CD14-positive monocyte (primary cell): ENCODE measurements around the gene SLC25A25. TPM values are rescaled to one million over a fixed set of nuclear protein-coding genes. Genes with fewer than 3 reads are reported as not detected.

Experiments
- DNase-seq, 3 donors: peaks; one replicate each; pipeline ENCODE4 v3.0.0-alpha.2; 2011 to 2022
- H2AFZ ChIP-seq: 2 replicates; pipeline ENCODE4 v1.6.0; 2012; ENCODE audit warnings: mild to moderate bottlenecking, low read depth, low read length, inconsistent platforms; ENCODE audit not compliant: insufficient read depth, poor library complexity, severe bottlenecking
- H3K27ac ChIP-seq, 2 donors: 1 replicate in 1 of 2; 2 replicates in 1 of 2; pipeline ENCODE4 v1.5.1; 2012 to 2013; ENCODE audit warnings: low read length in 2 of 2, control low read depth in 1 of 2, inconsistent platforms in 1 of 2, low read depth in 1 of 2, mild to moderate bottlenecking in 1 of 2
- H3K27me3 ChIP-seq, 2 donors: one replicate each; pipeline versions ENCODE4 v1.6.0 to v1.6.1; 2011 to 2013; ENCODE audit warnings: low read length in 2 of 2; ENCODE audit not compliant: control insufficient read depth in 2 of 2, insufficient read depth in 2 of 2
- H3K36me3 ChIP-seq, 2 donors: replicated peaks in 1 of 2; 1 replicate in 1 of 2; 2 replicates in 1 of 2; pipeline versions ENCODE4 v1.5.1 to v1.6.1; 2012 to 2013; ENCODE audit warnings: low read length in 2 of 2, control low read depth in 1 of 2, inconsistent platforms in 1 of 2, mild to moderate bottlenecking in 1 of 2; ENCODE audit not compliant: insufficient read depth in 2 of 2, control insufficient read depth in 1 of 2
- H3K4me1 ChIP-seq, 2 donors: 1 replicate in 1 of 2; 2 replicates in 1 of 2; pipeline versions ENCODE4 v1.5.1 to v1.6.1; 2012 to 2013; ENCODE audit warnings: low read length in 2 of 2, control low read depth in 1 of 2, inconsistent platforms in 1 of 2, mild to moderate bottlenecking in 1 of 2, moderate library complexity in 1 of 2; ENCODE audit not compliant: insufficient read depth in 2 of 2, control insufficient read depth in 1 of 2
- H3K4me2 ChIP-seq: replicated peaks from 2 replicates; pipeline ENCODE3; 2012; ENCODE audit warnings: low read length, moderate library complexity, mild to moderate bottlenecking; ENCODE audit not compliant: poor library complexity, severe bottlenecking; ENCODE audit errors: extremely low read depth
- H3K4me3 ChIP-seq, 3 experiments: fragments of 200-600 bp in 1 of 3; sonication (generic) in 1 of 3; replicated peaks in 1 of 3; 1 replicate in 2 of 3; 2 replicates in 1 of 3; pipeline ENCODE4 v1.5.1; 2011 to 2013; ENCODE audit warnings: low read length in 3 of 3, mild to moderate bottlenecking in 3 of 3, control low read depth in 2 of 3, low read depth in 2 of 3, inconsistent platforms in 1 of 3, moderate library complexity in 1 of 3
- H3K79me2 ChIP-seq: 2 replicates; pipeline ENCODE4 v1.6.0; 2012; ENCODE audit warnings: mild to moderate bottlenecking, control low read depth, inconsistent platforms, low read length, moderate library complexity; ENCODE audit not compliant: insufficient read depth
- H3K9ac ChIP-seq: 2 replicates; pipeline ENCODE4 v1.6.0; 2017; ENCODE audit warnings: low read length, mild to moderate bottlenecking; ENCODE audit not compliant: insufficient read depth, poor library complexity, severe bottlenecking
- H3K9me3 ChIP-seq, 2 donors: replicated peaks in 1 of 2; 1 replicate in 1 of 2; 2 replicates in 1 of 2; pipeline versions ENCODE4 v1.5.1 to v1.6.1; 2012 to 2013; ENCODE audit warnings: low read length in 2 of 2, control low read depth in 1 of 2; ENCODE audit not compliant: control insufficient read depth in 1 of 2, insufficient read depth in 1 of 2
- H4K20me1 ChIP-seq: 2 replicates; pipeline ENCODE4 v1.6.0; 2012; ENCODE audit warnings: mild to moderate bottlenecking, low read length, control low read depth, moderate library complexity; ENCODE audit not compliant: insufficient read depth
- H3K27ac Mint-ChIP-seq, 7 donors: one replicate each; pipeline ENCODE4 v1.8.0; 2020; ENCODE audit warnings: mild to moderate bottlenecking in 7 of 7, mixed read lengths in 7 of 7, moderate library complexity in 6 of 7, inconsistent platforms in 2 of 7
- H3K27me3 Mint-ChIP-seq, 3 donors: one replicate each; pipeline ENCODE4 v1.8.0; 2021 to 2022; ENCODE audit warnings: low read depth in 3 of 3, mild to moderate bottlenecking in 3 of 3, mixed read lengths in 3 of 3, moderate library complexity in 3 of 3, inconsistent platforms in 1 of 3
- H3K36me3 Mint-ChIP-seq, 2 donors: one replicate each; pipeline ENCODE4 v1.8.0; 2020; ENCODE audit warnings: mixed read lengths in 2 of 2, inconsistent platforms in 1 of 2, mild to moderate bottlenecking in 1 of 2
- H3K4me1 Mint-ChIP-seq: one replicate; pipeline ENCODE4 v1.8.0; 2020; ENCODE audit warnings: mild to moderate bottlenecking, mixed read lengths
- H3K4me3 Mint-ChIP-seq, 2 donors: one replicate each; pipeline ENCODE4 v1.8.0; 2020; ENCODE audit warnings: mild to moderate bottlenecking in 2 of 2, mixed read lengths in 2 of 2, moderate library complexity in 1 of 2
- H3K9me3 Mint-ChIP-seq, 7 donors: one replicate each; pipeline ENCODE4 v1.8.0; 2020 to 2022; ENCODE audit warnings: mixed read lengths in 7 of 7, mild to moderate bottlenecking in 6 of 7, moderate library complexity in 6 of 7, inconsistent platforms in 2 of 7
- WGBS: methylation state at CpG from one replicate; pipeline ENCODE4 v1.1.5; 2013; ENCODE audit warnings: missing lambda C conversion rate; ENCODE audit not compliant: insufficient coverage; 5-methylcytosine and 5-hydroxymethylcytosine counted together
- intact Hi-C, 2 donors: fragments of 100-400 bp; cut with micrococcal nuclease; formaldehyde crosslinking; loops; one replicate each; pipeline versions ENCODE4 v1.15.0 to v1.15.1; 2023
- polyA plus RNA-seq, 3 donors: library from polyadenylated mRNA; depleted of rRNA in 1 of 3; unstranded in 2 of 3; stranded (reverse) in 1 of 3; fragments of 300-500 nt in 2 of 3; fragments of >200 nt in 1 of 3; fragmentation: Illumina TruSeq in 2 of 3; gene quantifications; 1 replicate in 2 of 3; 2 replicates in 1 of 3; pipeline ENCODE4 v1.2.3, GENCODE V29; 2012 to 2021
- TF ChIP-seq, protein P1 (sequence below): fragments of 200-600 bp; IDR thresholded peaks from one replicate; pipeline ENCODE4 v1.8.0; 2022; ENCODE audit warnings: antibody characterized with exemption, mild to moderate bottlenecking

Gene SLC25A25
- polyA plus RNA-seq, 3 donors, result 5.1 to 43.3 (median 6.3) TPM

DNA sequence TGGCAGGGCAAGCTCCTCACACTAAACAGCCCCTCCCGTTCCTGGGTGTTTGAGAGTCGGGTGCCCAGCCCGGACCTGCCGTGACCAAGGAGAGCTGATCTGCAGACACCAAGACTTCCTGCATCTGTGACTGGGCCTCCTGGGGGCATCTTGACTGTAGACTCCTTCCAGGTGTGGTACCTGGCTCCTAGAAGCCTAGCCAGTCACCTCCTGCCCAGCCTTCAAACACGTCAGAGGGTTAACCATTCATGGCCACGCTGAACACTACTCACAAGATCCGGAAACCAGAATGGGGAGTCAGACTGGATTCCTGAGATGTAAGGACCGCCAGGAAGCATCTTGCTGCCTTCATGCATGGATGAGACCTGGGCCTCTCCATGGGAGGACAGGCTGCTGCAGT lies 77.5 kb downstream of the SLC25A25 start:
- H3K27me3 Mint-ChIP-seq, result peaks cover 0 to 12% (median 2%) of the 10 kb centered on the region in 3 donors
- H3K27me3 ChIP-seq, result no peaks in the 10 kb centered on the region
- peaks cover 6 to 10% of the 10 kb centered on the region in 2 donors for H3K4me1 ChIP-seq
- H3K4me1 Mint-ChIP-seq, result peaks cover 14% of the 10 kb centered on the region
- TF ChIP-seq, protein P1, sequence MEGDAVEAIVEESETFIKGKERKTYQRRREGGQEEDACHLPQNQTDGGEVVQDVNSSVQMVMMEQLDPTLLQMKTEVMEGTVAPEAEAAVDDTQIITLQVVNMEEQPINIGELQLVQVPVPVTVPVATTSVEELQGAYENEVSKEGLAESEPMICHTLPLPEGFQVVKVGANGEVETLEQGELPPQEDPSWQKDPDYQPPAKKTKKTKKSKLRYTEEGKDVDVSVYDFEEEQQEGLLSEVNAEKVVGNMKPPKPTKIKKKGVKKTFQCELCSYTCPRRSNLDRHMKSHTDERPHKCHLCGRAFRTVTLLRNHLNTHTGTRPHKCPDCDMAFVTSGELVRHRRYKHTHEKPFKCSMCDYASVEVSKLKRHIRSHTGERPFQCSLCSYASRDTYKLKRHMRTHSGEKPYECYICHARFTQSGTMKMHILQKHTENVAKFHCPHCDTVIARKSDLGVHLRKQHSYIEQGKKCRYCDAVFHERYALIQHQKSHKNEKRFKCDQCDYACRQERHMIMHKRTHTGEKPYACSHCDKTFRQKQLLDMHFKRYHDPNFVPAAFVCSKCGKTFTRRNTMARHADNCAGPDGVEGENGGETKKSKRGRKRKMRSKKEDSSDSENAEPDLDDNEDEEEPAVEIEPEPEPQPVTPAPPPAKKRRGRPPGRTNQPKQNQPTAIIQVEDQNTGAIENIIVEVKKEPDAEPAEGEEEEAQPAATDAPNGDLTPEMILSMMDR, result no peak
- H3K27ac ChIP-seq, result no peak overlapping the region
- no peak for DNase-seq
- H3K4me3 ChIP-seq, result no peak overlapping the region
- no peak overlapping the region for H2AFZ ChIP-seq
- no peak overlapping the region for H3K4me3 Mint-ChIP-seq
- no peak overlapping the region for H3K27ac Mint-ChIP-seq
- no peaks in the 10 kb centered on the region for H3K36me3 Mint-ChIP-seq
- H3K36me3 ChIP-seq, result no peaks in the 10 kb centered on the region
- no peak overlapping the region for H3K4me2 ChIP-seq
- H3K9me3 ChIP-seq, result no peaks in the 10 kb centered on the region
- H4K20me1 ChIP-seq, result no peaks in the 10 kb centered on the region
- WGBS, result 72% methylated on average over 8 of the region's 8 CpGs
- no peak overlapping the region for H3K9ac ChIP-seq
- intact Hi-C loops, result no loop called here
- no peaks in the 10 kb centered on the region for H3K79me2 ChIP-seq
- no peaks in the 10 kb centered on the region for H3K9me3 Mint-ChIP-seq

DNA sequence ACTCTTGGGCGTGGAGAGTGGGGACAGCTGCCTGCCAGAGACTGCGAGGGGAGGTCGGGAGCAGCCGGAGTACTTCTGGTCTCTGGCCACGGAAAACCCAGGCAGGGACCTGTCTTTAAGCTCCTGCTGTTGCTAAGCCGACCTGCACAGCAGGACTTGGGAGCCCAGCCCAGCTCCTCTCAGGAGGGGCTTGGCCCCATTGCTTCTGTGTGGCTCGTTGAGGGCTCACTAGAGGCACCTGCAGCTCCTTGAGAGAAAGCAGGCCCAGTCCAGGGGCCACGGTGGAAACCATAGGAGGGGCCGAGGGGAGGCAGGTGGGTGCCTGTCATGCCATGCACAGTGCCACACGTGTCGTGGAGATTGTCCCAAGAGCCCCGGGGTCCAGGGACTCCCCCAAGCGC lies 77.9 kb downstream of the SLC25A25 start:
- Histone ChIP-seq H3K36me3 (no peaks in the 10 kb centered on the region), H3K4me2 (no peak overlapping the region), H3K27me3 (no peaks in the 10 kb centered on the region), H3K9ac (no peak overlapping the region), H3K9me3 (no peaks in the 10 kb centered on the region), H3K4me3 (no peak overlapping the region), H2AFZ (no peak overlapping the region), H4K20me1 (no peaks in the 10 kb centered on the region), H3K27ac (no peak overlapping the region), H3K79me2 (no peaks in the 10 kb centered on the region), H3K4me1 (peaks cover 6 to 10% of the 10 kb centered on the region in 2 donors)
- H3K27ac Mint-ChIP-seq, result no peak overlapping the region
- H3K36me3 Mint-ChIP-seq, result no peaks in the 10 kb centered on the region
- TF ChIP-seq, protein P1, result no peak
- no peak for DNase-seq
- no peak overlapping the region for H3K4me3 Mint-ChIP-seq
- WGBS, result 92% methylated on average over 12 of the region's 13 CpGs
- peaks cover 14% of the 10 kb centered on the region for H3K4me1 Mint-ChIP-seq
- H3K27me3 Mint-ChIP-seq, result peaks cover 0 to 11% (median under 1%) of the 10 kb centered on the region in 3 donors
- intact Hi-C loops, result no loop called here
- no peaks in the 10 kb centered on the region for H3K9me3 Mint-ChIP-seq
